Activated naive CD4-positive, alpha-beta T cell treated with anti-CD3 and anti-CD28 coated beads, Interleukin-2, amount 50 U/mL, for 72 hours (primary cell): ENCODE results near the gene ZIC1. TPM values are rescaled to one million over a fixed set of nuclear protein-coding genes. Genes with fewer than 3 reads are reported as not detected.

ENCODE experiments used
- ATAC-seq, 2 donors: fragments of 150-1000 bp; cut with Tn5 transposase; 2 replicates each; pipeline ENCODE4 v1.10.0; 2021; ENCODE audit warnings: mild to moderate bottlenecking in 2 of 2, moderate library complexity in 2 of 2
- DNase-seq, 2 donors: peaks; one replicate each; pipeline ENCODE4 v3.0.0; 2021 to 2022; ENCODE audit warnings: low spot score in 2 of 2
- H3K27ac Mint-ChIP-seq, 2 donors: one replicate each; pipeline ENCODE4 v1.8.0; 2022; ENCODE audit warnings: mild to moderate bottlenecking in 2 of 2, mixed read lengths in 2 of 2
- H3K36me3 Mint-ChIP-seq, 2 donors: one replicate each; pipeline ENCODE4 v1.8.0; 2022; ENCODE audit warnings: mixed read lengths in 2 of 2
- H3K9me3 Mint-ChIP-seq, 2 donors: one replicate each; pipeline ENCODE4 v1.8.0; 2022; ENCODE audit warnings: mixed read lengths in 2 of 2
- total RNA-seq, 2 donors: library from RNA; stranded (reverse); gene quantifications; one replicate each; pipeline ENCODE4 v1.2.3, GENCODE V29; 2022

Gene ZIC1
- total RNA-seq: not detected

DNA sequence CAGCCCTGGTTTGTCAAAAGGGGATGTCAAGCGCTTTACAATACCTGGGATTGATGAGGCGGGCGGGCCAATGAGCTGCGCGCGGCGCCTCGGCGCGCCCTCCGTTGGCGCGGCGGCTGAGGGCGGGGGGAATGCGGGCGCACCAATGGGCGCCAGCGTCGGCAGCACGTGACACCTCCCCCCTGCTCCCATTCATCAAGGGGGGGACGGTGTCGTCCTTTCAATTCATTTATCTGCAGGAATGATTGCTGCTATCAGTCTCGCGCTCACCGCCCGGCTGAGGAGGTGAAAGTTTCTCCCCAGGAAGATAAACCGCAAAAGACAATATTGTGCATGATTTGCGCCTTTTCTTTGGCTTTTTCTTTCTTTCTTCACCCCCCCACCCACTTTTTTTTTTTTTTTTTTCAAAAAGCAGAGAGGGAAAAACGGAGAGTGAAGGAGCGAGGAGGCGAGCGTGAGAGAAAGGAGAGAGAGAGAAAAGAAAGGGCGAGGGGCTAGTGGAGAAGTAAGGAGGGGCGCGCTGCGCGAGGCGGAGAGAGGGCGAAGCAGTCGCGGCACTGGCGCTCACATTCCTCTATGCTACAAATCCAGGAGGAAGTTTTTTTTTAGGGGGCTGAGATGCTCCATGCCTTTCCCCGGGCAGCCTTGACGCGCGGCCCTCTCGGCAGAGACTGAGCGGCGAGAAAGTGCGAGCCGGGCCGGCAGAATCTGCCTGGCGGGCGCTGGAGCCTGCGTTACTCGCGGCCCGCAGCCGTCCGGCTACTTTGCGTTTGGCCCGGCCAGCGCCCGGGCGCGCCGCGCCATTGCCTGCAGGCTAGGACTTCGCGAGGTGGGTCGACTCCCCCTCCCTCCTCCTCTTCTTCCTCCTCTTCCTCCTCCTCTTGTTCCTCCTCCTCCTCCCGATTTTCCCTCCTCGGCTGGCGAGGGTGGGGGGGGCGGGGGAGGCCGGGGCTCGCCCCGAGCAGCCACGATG, at the start of gene ZIC1:
Gene ZIC1, plus strand, starts transcription at position 223 of the 973 bp plus-strand sequence. Its CDS starts 748 bp downstream, at position 971.
- Mint-ChIP-seq H3K27ac (peak within 1 kb of the TSS in 1 of 2 donors; percentile 96), H3K9me3 (peaks cover 13 to 17% of the 10 kb centered on the region in 2 donors), H3K36me3 (peaks cover 54 to 66% of the 10 kb centered on the region in 2 donors)
- ATAC-seq: no peak
- DNase-seq: no peak

GRCh38 chr3:147360051-147360439, 49.1 kb upstream of the ZIC1 start:
- no peak overlapping the region for H3K27ac Mint-ChIP-seq
- H3K36me3 Mint-ChIP-seq: peaks cover 28 to 54% of the 10 kb centered on the region in 2 donors
- H3K9me3 Mint-ChIP-seq: peaks cover 13% of the 10 kb centered on the region in 2 donors
- DNase-seq: no peak
- no peak for ATAC-seq

GRCh38 chr3:147360646-147361453, 48.3 kb upstream of the ZIC1 start:
- H3K27ac Mint-ChIP-seq: peak overlapping the region in 1 of 2 donors; percentile 14
- no peak for ATAC-seq
- H3K36me3 Mint-ChIP-seq: peaks cover 24 to 53% of the 10 kb centered on the region in 2 donors
- H3K9me3 Mint-ChIP-seq: peaks cover 9 to 10% of the 10 kb centered on the region in 2 donors
- DNase-seq: no peak

DNA sequence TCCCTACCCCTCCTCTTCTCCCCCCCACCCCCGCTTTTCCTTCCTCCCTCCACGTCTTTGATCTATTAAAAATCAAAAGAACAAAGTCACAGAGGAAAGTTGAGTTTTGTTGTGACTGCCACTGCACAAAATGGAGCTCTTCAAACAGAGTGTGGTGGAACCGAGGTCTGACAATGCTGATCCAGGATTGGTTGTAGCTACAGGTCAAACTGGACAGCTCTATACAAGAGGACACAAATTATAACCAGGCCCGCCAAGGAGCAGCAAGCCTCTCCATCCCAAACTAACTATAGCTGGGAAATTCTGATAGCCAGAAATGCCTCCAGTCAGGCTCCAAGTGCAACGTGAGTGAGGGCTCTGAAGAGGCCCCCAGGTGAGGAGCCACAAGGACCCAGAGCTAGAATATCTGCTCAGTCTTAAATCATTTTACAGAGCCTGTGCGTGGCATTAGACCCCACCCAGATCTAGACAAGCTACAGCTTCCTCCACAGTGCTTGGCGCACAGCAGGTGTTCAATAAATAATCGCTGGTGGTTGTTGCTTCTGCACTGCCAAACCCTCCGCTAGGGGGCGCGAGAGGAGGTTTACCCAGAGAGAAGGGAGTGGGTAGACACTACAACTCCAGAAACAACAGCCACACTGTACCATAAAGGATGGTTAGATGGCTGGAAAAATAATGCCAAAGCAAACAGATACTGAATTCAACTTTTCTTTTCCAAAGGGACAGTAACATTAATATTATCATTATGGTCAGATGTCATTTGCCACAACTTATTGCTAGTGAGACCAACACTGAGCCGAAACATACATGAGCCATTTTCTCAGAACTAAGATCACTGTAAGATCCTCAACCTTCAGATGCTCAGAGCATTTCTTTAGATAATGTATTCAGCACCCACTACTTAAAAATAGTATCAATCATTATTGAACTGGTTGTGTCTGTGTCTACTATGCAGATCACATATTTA, 47.4 kb upstream of the ZIC1 start:
- H3K27ac Mint-ChIP-seq: no peak overlapping the region
- ATAC-seq (peak in 1 of 2 donors; percentile 57), DNase-seq (peak in 1 of 2 donors; percentile 69)
- H3K9me3 Mint-ChIP-seq: peaks cover 9 to 10% of the 10 kb centered on the region in 2 donors
- H3K36me3 Mint-ChIP-seq: peaks cover 20 to 49% of the 10 kb centered on the region in 2 donors

DNA sequence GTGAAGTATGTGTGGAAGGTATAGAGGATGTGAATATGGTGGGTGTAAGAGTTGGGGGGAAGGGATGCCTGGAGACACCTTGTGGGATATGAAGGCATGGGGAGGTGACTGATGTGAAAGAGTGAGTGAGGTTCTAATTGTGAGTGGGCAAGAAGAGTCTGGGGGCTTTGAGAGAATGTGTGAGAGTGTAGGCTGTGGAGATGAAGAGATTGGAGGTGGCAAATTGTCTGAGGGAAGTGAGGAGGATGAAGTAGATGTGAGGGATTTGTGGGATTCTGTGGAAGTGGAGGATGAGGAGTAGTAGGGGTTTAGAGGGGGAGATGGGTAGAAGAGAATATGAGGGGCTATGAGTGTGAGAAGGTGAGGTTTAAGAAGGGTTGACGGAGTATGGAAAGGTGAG, 44.4 kb upstream of the ZIC1 start:
- peaks cover 0 to 14% of the 10 kb centered on the region in 2 donors for H3K9me3 Mint-ChIP-seq
- DNase-seq (no peak), ATAC-seq (no peak)
- peaks cover 13 to 48% of the 10 kb centered on the region in 2 donors for H3K36me3 Mint-ChIP-seq
- no peak overlapping the region for H3K27ac Mint-ChIP-seq

- DNase-seq: no peak
- H3K27ac Mint-ChIP-seq: no peak overlapping the region
- H3K9me3 Mint-ChIP-seq: peaks cover 0 to 17% of the 10 kb centered on the region in 2 donors
- ATAC-seq: no peak
- H3K36me3 Mint-ChIP-seq: peaks cover 13 to 48% of the 10 kb centered on the region in 2 donors
Measured at GRCh38 chr3:147365196-147366115, 43.7 kb upstream of the ZIC1 start.

GRCh38 chr3:147367676-147368075, 41.5 kb upstream of the ZIC1 start:
- Mint-ChIP-seq H3K9me3 (peaks cover 0 to 23% of the 10 kb centered on the region in 2 donors), H3K36me3 (peaks cover 23 to 54% of the 10 kb centered on the region in 2 donors), H3K27ac (no peak overlapping the region)
- ATAC-seq: no peak
- DNase-seq: no peak

GRCh38 chr3:147368151-147368550, 41.0 kb upstream of the ZIC1 start:
- DNase-seq: no peak
- no peak overlapping the region for H3K27ac Mint-ChIP-seq

GRCh38 chr3:147368561-147369221, 40.5 kb upstream of the ZIC1 start:
- Mint-ChIP-seq H3K9me3 (peaks cover 0 to 23% of the 10 kb centered on the region in 2 donors), H3K27ac (no peak overlapping the region), H3K36me3 (peaks cover 28 to 62% of the 10 kb centered on the region in 2 donors)
- no peak for ATAC-seq
- no peak for DNase-seq

More at GRCh38 chr3:147368151-147368550, 41.0 kb upstream of the ZIC1 start:
- H3K9me3 Mint-ChIP-seq: peaks cover 0 to 23% of the 10 kb centered on the region in 2 donors
- peaks cover 24 to 58% of the 10 kb centered on the region in 2 donors for H3K36me3 Mint-ChIP-seq
- ATAC-seq: no peak

DNA sequence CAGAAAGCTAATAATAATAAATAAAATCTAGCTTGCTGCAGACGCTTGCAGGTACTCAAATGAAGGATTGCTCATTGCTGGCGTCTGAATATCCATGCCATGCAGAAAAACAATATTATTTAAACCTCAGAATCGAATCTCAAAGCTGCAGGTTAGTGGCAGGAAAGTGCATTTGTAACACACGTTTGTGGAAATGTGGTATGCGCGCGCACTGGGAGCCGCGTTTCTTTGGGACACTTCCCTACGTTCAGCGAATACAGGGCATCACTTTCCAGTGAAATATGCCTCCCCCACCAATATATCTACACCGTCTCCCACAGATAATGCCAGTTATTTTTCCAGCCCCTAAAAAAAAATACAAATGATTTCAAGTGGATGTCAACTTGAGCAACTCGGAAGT, 39.9 kb upstream of the ZIC1 start:
- no peak for ATAC-seq
- no peak overlapping the region for H3K27ac Mint-ChIP-seq
- H3K9me3 Mint-ChIP-seq: peaks cover 0 to 23% of the 10 kb centered on the region in 2 donors

DNA sequence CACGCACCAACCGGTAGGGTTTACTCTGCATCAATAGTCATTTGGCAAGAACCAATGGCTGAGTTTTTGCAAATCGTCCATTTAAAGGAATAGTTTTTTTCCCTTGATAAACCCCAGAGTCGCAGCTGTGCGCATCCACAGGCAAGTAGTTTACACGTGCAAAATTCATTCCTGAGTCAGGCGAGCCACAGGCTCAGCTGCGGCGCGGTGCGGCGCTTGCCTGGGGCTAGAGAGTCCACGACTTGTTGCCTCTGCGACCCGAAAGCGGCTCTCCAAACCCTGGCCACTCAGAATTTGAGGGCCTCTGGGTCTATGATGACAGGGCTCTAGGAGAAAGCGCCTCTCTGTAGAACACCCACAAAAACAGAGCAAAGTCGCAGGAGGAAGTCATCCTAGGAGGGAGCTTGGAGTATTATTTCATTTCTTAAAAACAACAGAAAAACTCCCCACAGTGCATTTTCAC, 39.5 kb upstream of the ZIC1 start:
- Mint-ChIP-seq H3K36me3 (peaks cover 28 to 54% of the 10 kb centered on the region in 2 donors), H3K9me3 (peaks cover 0 to 18% of the 10 kb centered on the region in 2 donors), H3K27ac (no peak overlapping the region)
- ATAC-seq (no peak), DNase-seq (no peak)

More for the DNA sequence above, 39.9 kb upstream of the ZIC1 start:
- H3K36me3 Mint-ChIP-seq: peaks cover 28 to 58% of the 10 kb centered on the region in 2 donors
- DNase-seq: no peak

DNA sequence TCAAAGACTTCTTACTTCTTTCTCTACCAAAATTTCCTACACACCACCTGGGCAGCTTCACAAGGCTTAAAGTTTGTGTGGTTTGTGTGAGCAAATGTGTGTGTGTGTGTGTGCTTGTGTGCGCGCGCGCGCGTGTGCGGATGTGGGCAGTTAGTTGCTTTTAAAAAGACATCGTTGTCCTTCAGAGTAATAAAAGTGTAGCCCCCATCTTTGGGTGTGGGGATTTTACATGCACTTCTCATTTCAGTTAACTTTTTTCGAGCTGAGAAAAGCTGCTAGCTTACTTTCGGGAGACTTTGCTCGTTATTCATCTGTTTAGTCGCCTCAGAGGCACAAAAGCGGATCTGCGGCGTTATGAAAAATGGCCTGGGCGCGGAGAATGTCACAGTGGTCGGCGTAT, 38.8 kb upstream of the ZIC1 start:
- H3K36me3 Mint-ChIP-seq: peaks cover 28 to 48% of the 10 kb centered on the region in 2 donors
- H3K9me3 Mint-ChIP-seq: peaks cover 0 to 13% of the 10 kb centered on the region in 2 donors
- no peak for DNase-seq
- ATAC-seq: no peak
- H3K27ac Mint-ChIP-seq: no peak overlapping the region

GRCh38 chr3:147371140-147371539, 38.0 kb upstream of the ZIC1 start:
- H3K9me3 Mint-ChIP-seq: peaks cover 0 to 13% of the 10 kb centered on the region in 2 donors
- peak overlapping the region in 1 of 2 donors; percentile 44 for H3K27ac Mint-ChIP-seq
- DNase-seq (no peak), ATAC-seq (no peak)
- H3K36me3 Mint-ChIP-seq: peaks cover 28 to 48% of the 10 kb centered on the region in 2 donors

GRCh38 chr3:147371771-147372340, 37.3 kb upstream of the ZIC1 start:
- DNase-seq: no peak
- H3K36me3 Mint-ChIP-seq: peaks cover 28 to 48% of the 10 kb centered on the region in 2 donors
- peaks cover 0 to 13% of the 10 kb centered on the region in 2 donors for H3K9me3 Mint-ChIP-seq
- no peak overlapping the region for H3K27ac Mint-ChIP-seq
- no peak for ATAC-seq
